K562 (cell line): ENCODE results near the gene CNNM4. TPM values are rescaled to one million over a fixed set of nuclear protein-coding genes. Genes with fewer than 3 reads are reported as not detected.
A peak's percentile ranks its signal among the peaks of the same experiment; 100 is the strongest.

Experiments
- CAMTA2 ChIP-seq: fragments of 250-450 bp; sonication (Bioruptor Pico); conservative IDR thresholded peaks from 2 replicates; pipeline ENCODE4 v1.5.1; 2022
- DNMT1 ChIP-seq: fragments of 450-650 bp; IDR thresholded peaks from 2 replicates; pipeline ENCODE4 v1.6.1; 2016; ENCODE audit warnings: antibody characterized with exemption, mild to moderate bottlenecking
- EGR1 ChIP-seq: fragments of 450-650 bp; conservative IDR thresholded peaks from 2 replicates; pipeline ENCODE4 v1.6.1; 2017; ENCODE audit warnings: mild to moderate bottlenecking
- ELF2 ChIP-seq: fragments of 250-450 bp; sonication (Bioruptor Pico); IDR thresholded peaks from 2 replicates; pipeline ENCODE4 v1.5.0; 2021; ENCODE audit warnings: mild to moderate bottlenecking
- HIVEP1 ChIP-seq: fragments of 250-450 bp; sonication (Bioruptor Pico); IDR thresholded peaks from 2 replicates; pipeline ENCODE4 v1.4.0; 2020; ENCODE audit warnings: mild to moderate bottlenecking
- HNRNPK ChIP-seq: fragments of 200-400 bp; formaldehyde crosslinking; IDR thresholded peaks from one replicate; pipeline ENCODE4 v1.6.1; 2018; ENCODE audit warnings: mild to moderate bottlenecking, low read depth, low read length; ENCODE audit not compliant: poor library complexity, severe bottlenecking
- KDM1A ChIP-seq, 2 experiments: fragments of 450-650 bp; IDR thresholded peaks; 2 replicates each; pipeline ENCODE4 v1.6.1; 2016; ENCODE audit warnings: mild to moderate bottlenecking in 2 of 2
- KDM2B ChIP-seq: fragments of 250-450 bp; sonication (Bioruptor Pico); IDR thresholded peaks from 2 replicates; pipeline ENCODE4 v1.8.0; 2021; ENCODE audit warnings: mild to moderate bottlenecking, moderate library complexity
- MCM2 ChIP-seq: fragments of 450-650 bp; IDR thresholded peaks from 2 replicates; pipeline ENCODE4 v1.6.1; 2017; ENCODE audit warnings: low read depth, mild to moderate bottlenecking
- NONO ChIP-seq, 2 experiments: fragments of 200-400 bp in 1 of 2; fragments of 450-650 bp in 1 of 2; formaldehyde crosslinking in 1 of 2; IDR thresholded peaks; 2 replicates each; pipeline ENCODE4 v1.6.1; 2017; ENCODE audit warnings: low read depth in 2 of 2, mild to moderate bottlenecking in 2 of 2, moderate library complexity in 2 of 2, low read length in 1 of 2
- NR3C1 ChIP-seq: sonication (generic); formaldehyde crosslinking; IDR thresholded peaks from 2 replicates; pipeline ENCODE4 v1.8.1; 2022; ENCODE audit warnings: missing genetic modification reagents
- PHB ChIP-seq: fragments of 250-450 bp; sonication (Bioruptor Pico); IDR thresholded peaks from 2 replicates; pipeline ENCODE4 v1.5.0; 2021
- RBFOX2 ChIP-seq: fragments of 200-400 bp; formaldehyde crosslinking; IDR thresholded peaks from 2 replicates; pipeline ENCODE4 v1.6.1; 2017; ENCODE audit warnings: low read depth, mild to moderate bottlenecking, low read length, moderate library complexity
- SRF ChIP-seq, 2 experiments: fragments of 250-450, 450-650 bp in 1 of 2; sonication (Bioruptor Pico) in 1 of 2; sonication (generic) in 1 of 2; formaldehyde crosslinking; IDR thresholded peaks; 2 replicates each; pipeline versions ENCODE4 v1.5.0 to v1.5.1; 2020 to 2022; ENCODE audit warnings: mild to moderate bottlenecking in 1 of 2, missing genetic modification reagents in 1 of 2
- SRSF3 ChIP-seq: fragments of 200-400 bp; formaldehyde crosslinking; IDR thresholded peaks from 2 replicates; pipeline ENCODE4 v1.6.1; 2016; ENCODE audit warnings: mild to moderate bottlenecking, low read length, moderate library complexity; ENCODE audit not compliant: insufficient read depth
- TCF3 ChIP-seq: sonication (generic); formaldehyde crosslinking; IDR thresholded peaks from 2 replicates; pipeline ENCODE4 v1.4.0; 2020; ENCODE audit warnings: mild to moderate bottlenecking, missing genetic modification reagents
- TCFL5 ChIP-seq: fragments of 250-450 bp; sonication (Bioruptor Pico); conservative IDR thresholded peaks from 2 replicates; pipeline ENCODE4 v1.6.1; 2021; ENCODE audit warnings: mild to moderate bottlenecking, moderate library complexity, matching md5 sums
- ZBTB17 ChIP-seq: fragments of 450-650 bp; formaldehyde crosslinking; IDR thresholded peaks from 2 replicates; pipeline ENCODE4 v1.4.0; 2020; ENCODE audit warnings: mild to moderate bottlenecking
- ZNF224 ChIP-seq: sonication (generic); formaldehyde crosslinking; IDR thresholded peaks from 2 replicates; pipeline ENCODE4 v1.8.0; 2022; ENCODE audit warnings: mild to moderate bottlenecking, missing genetic modification reagents
- ZNF589 ChIP-seq: fragments of 200-800 bp; sonication (Bioruptor generic); IDR thresholded peaks from 2 replicates; pipeline ENCODE4 v1.6.1; 2016; ENCODE audit warnings: low read depth, missing genetic modification characterization, missing compliant biosample characterization
- polyA plus RNA-seq, 8 experiments: library from polyadenylated mRNA; depleted of rRNA in 4 of 8; stranded (reverse) in 5 of 8; unstranded in 3 of 8; fragments of >200 nt; fragmentation: Nextera tagmentation in 2 of 8; fragmentation: Illumina TruSeq in 1 of 8; extraction: Ambion mirVana in 2 of 8; extraction: Trizol in 1 of 8; gene quantifications; 2 replicates each; pipeline versions ENCODE4 v1.2.1 to v1.2.3, GENCODE V29; 2011 to 2014; ENCODE audit warnings: inconsistent platforms in 1 of 8, missing spikeins in 1 of 8
- total RNA-seq, 7 experiments: library from RNA; depleted of rRNA in 6 of 7; stranded (reverse); fragments of >200 nt in 6 of 7; fragmentation: Illumina TruSeq in 2 of 7; extraction: Trizol in 2 of 7; gene quantifications; 2 replicates each; pipeline versions ENCODE4 v1.2.1 to v1.2.3, GENCODE V29; 2011 to 2021; ENCODE audit warnings: low replicate concordance in 1 of 7
- TF ChIP-seq, protein P1 (sequence below): fragments of 450-650 bp; IDR thresholded peaks from 2 replicates; pipeline ENCODE4 v1.7.0; 2016; ENCODE audit warnings: borderline replicate concordance
- TF ChIP-seq, protein P2 (sequence below): fragments of 450-650 bp; IDR thresholded peaks from 2 replicates; pipeline ENCODE4 v1.6.1; 2016; ENCODE audit warnings: antibody characterized with exemption
- TF ChIP-seq, protein P3 (sequence below): fragments of 450-650 bp; IDR thresholded peaks from 2 replicates; pipeline ENCODE4 v1.6.1; 2016; ENCODE audit warnings: missing biosample characterization, missing genetic modification characterization
- TF ChIP-seq, protein P4 (sequence below): sonication (generic); IDR thresholded peaks from 2 replicates; pipeline ENCODE4 v1.6.1; 2016

CNNM4 gene
- total and polyA plus RNA-seq, 9 of the 15 experiments (the other 6 are each of a cell fraction or from before 2014, with no cell fraction given): 0.96 to 6.3 (median 2.8) TPM

DNA sequence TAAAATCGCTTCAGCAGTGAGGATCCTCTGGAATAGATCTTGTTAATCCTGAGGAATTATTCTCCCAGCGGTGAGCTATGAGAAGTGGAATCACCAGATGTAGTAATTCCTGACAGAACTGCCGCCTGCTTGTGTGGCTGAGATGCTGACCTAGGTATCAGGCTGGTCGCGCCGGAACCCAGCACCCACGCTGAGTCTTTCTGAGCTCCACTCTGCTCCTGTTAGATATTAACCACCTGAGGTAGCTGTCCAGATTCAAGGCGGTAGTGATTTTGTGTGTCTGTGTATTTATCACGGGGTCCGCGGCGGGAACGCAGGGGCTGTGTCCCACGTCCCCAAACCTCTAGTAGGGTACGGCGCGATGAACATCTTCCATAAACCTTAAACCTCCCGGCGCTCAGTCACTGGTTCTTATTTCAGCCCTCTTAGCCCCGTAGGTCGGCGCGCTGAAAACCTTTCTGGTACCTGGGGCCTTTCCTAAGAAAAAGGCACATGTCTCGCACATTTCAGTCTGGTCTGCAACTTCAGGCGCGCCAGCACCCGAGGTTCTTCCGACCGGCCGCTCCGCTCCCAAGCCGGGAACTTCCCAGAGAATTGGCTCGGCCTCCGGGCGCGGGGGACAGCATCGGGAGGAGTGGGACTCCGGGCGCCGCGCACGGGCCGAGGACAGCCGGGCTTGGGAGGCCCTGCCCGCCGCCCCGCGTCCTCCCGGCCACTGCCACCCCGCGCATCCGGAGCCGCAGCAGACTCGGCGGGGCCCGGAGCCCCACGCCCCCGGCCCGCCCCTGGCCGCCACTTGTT, 54.8 kb downstream of the CNNM4 start (continued):
- no peak for TF ChIP-seq CAMTA2 (CRISPR knock-in tag)
- no peak for TF ChIP-seq TCF3 (CRISPR knock-in tag)
- no peak for TF ChIP-seq SRF (CRISPR knock-in tag; IDR thresholded peaks at IDR 0.05)
- TF ChIP-seq NONO (IDR thresholded peaks at IDR 0.05; ENCODE audit: low read depth in 2 of 2, low read length in 1 of 2): no peak
- TF ChIP-seq ZBTB17 (CRISPR knock-in tag): 0 out of 2 replicates have a peak, but pooled peaks have one; percentile 27
- TF ChIP-seq, protein P1, sequence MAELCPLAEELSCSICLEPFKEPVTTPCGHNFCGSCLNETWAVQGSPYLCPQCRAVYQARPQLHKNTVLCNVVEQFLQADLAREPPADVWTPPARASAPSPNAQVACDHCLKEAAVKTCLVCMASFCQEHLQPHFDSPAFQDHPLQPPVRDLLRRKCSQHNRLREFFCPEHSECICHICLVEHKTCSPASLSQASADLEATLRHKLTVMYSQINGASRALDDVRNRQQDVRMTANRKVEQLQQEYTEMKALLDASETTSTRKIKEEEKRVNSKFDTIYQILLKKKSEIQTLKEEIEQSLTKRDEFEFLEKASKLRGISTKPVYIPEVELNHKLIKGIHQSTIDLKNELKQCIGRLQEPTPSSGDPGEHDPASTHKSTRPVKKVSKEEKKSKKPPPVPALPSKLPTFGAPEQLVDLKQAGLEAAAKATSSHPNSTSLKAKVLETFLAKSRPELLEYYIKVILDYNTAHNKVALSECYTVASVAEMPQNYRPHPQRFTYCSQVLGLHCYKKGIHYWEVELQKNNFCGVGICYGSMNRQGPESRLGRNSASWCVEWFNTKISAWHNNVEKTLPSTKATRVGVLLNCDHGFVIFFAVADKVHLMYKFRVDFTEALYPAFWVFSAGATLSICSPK: no peak
- no peak for TF ChIP-seq TCFL5 (CRISPR knock-in tag)
- TF ChIP-seq, protein P2, sequence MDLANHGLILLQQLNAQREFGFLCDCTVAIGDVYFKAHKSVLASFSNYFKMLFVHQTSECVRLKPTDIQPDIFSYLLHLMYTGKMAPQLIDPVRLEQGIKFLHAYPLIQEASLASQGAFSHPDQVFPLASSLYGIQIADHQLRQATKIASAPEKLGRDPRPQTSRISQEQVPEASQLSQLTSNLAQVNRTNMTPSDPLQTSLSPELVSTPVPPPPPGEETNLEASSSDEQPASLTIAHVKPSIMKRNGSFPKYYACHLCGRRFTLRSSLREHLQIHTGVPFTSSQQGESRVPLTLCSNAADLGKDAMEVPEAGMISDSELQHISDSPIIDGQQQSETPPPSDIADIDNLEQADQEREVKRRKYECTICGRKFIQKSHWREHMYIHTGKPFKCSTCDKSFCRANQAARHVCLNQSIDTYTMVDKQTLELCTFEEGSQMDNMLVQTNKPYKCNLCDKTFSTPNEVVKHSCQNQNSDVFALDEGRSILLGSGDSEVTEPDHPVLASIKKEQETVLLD: no peak
- TF ChIP-seq HIVEP1: no peak
- TF ChIP-seq SRSF3: no peak
- TF ChIP-seq DNMT1: no peak
- TF ChIP-seq ZNF589: 0 out of 2 replicates have a peak, but pooled peaks have one; percentile 26
- no peak for TF ChIP-seq RBFOX2
- TF ChIP-seq NR3C1 (CRISPR knock-in tag): no peak
- no peak for TF ChIP-seq EGR1
- TF ChIP-seq, protein P3, sequence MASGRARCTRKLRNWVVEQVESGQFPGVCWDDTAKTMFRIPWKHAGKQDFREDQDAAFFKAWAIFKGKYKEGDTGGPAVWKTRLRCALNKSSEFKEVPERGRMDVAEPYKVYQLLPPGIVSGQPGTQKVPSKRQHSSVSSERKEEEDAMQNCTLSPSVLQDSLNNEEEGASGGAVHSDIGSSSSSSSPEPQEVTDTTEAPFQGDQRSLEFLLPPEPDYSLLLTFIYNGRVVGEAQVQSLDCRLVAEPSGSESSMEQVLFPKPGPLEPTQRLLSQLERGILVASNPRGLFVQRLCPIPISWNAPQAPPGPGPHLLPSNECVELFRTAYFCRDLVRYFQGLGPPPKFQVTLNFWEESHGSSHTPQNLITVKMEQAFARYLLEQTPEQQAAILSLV (tag): no peak
- TF ChIP-seq PHB: no peak
- no peak for TF ChIP-seq MCM2
- peak; percentile 70 to 78 for TF ChIP-seq KDM1A (IDR thresholded peaks at IDR 0.05)
- TF ChIP-seq KDM2B (CRISPR knock-in tag): no peak
- TF ChIP-seq ELF2 (CRISPR knock-in tag): no peak
- TF ChIP-seq, protein P4, sequence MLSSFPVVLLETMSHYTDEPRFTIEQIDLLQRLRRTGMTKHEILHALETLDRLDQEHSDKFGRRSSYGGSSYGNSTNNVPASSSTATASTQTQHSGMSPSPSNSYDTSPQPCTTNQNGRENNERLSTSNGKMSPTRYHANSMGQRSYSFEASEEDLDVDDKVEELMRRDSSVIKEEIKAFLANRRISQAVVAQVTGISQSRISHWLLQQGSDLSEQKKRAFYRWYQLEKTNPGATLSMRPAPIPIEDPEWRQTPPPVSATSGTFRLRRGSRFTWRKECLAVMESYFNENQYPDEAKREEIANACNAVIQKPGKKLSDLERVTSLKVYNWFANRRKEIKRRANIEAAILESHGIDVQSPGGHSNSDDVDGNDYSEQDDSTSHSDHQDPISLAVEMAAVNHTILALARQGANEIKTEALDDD: no peak
- TF ChIP-seq HNRNPK: no peak
- no peak for TF ChIP-seq ZNF224 (CRISPR knock-in tag)
